OCI-LY7 (cell line): ENCODE results near the gene PLEKHG4. TPM values are rescaled to one million over a fixed set of nuclear protein-coding genes. Genes with fewer than 3 reads are reported as not detected.

Source experiments
- BruUV-seq: library from RNA; stranded (reverse); fragments of 400-500 nt; replicated peaks from 2 replicates; lab custom pipeline; 2021; lab: Mats Ljungman, UMichigan
- CTCF ChIA-PET: fragments of 300-600 bp; sonication (Branson Sonifier 250); formaldehyde crosslinking; loops from one replicate; lab custom pipeline; 2022; ENCODE audit warnings: antibody characterized with exemption; ENCODE audit not compliant: unreplicated experiment; lab: Charles Lee
- POLR2A ChIA-PET: fragments of 300-600 bp; sonication (Branson Sonifier 250); formaldehyde crosslinking; loops from one replicate; lab custom pipeline; 2022; ENCODE audit warnings: antibody characterized with exemption; lab: Charles Lee
- DNase-seq: peaks from one replicate; pipeline ENCODE4 v3.0.0-alpha.2; 2015; ENCODE audit warnings: low spot score
- H2AFZ ChIP-seq: fragments of 200-600 bp; sonication (generic), shearing (Covaris generic); 2 replicates; pipeline ENCODE4 v1.6.1; 2014; ENCODE audit warnings: mild to moderate bottlenecking, antibody characterized with exemption, low read length, moderate library complexity
- H3K27ac ChIP-seq: fragments of 200-600 bp; sonication (generic); 2 replicates; pipeline ENCODE4 v1.5.1; 2014; ENCODE audit warnings: mixed run types, low read depth, mild to moderate bottlenecking, moderate library complexity, low read length, inconsistent platforms; ENCODE audit not compliant: poor library complexity, severe bottlenecking
- H3K36me3 ChIP-seq: fragments of 200-600 bp; sonication (generic); 2 replicates; pipeline ENCODE4 v1.6.1; 2014; ENCODE audit warnings: mild to moderate bottlenecking, antibody characterized with exemption, low read length, moderate library complexity, mixed read lengths; ENCODE audit not compliant: insufficient read depth
- H3K4me1 ChIP-seq: fragments of 200-600 bp; sonication (generic); 2 replicates; pipeline ENCODE4 v1.5.1; 2014; ENCODE audit warnings: mild to moderate bottlenecking, low read length; ENCODE audit not compliant: insufficient read depth, poor library complexity, severe bottlenecking
- H3K4me2 ChIP-seq: fragments of 200-600 bp; sonication (generic); 2 replicates; pipeline ENCODE4 v1.6.1; 2014; ENCODE audit warnings: mild to moderate bottlenecking, low read length
- H3K4me3 ChIP-seq: fragments of 200-600 bp; sonication (generic); 2 replicates; pipeline ENCODE4 v1.5.1; 2014; ENCODE audit warnings: mild to moderate bottlenecking, low read depth, low read length; ENCODE audit not compliant: poor library complexity, severe bottlenecking
- H3K79me2 ChIP-seq: fragments of 200-600 bp; sonication (generic); 2 replicates; pipeline ENCODE4 v1.6.1; 2016; ENCODE audit warnings: low read depth, mild to moderate bottlenecking, low read length, moderate library complexity, mixed read lengths; ENCODE audit not compliant: insufficient read depth
- H3K9me2 ChIP-seq: fragments of 200-600 bp; sonication (generic); 2 replicates; pipeline ENCODE4 v1.6.1; 2016; ENCODE audit warnings: mild to moderate bottlenecking, low read length, mixed read lengths; ENCODE audit not compliant: insufficient read depth
- H3K9me3 ChIP-seq: fragments of 200-600 bp; sonication (generic); 2 replicates; pipeline ENCODE4 v1.6.1; 2014; ENCODE audit warnings: mild to moderate bottlenecking, mixed run types, low read length, mixed read lengths
- H4K20me1 ChIP-seq: fragments of 200-600 bp; sonication (generic); 2 replicates; pipeline ENCODE4 v1.6.1; 2014; ENCODE audit warnings: mild to moderate bottlenecking, antibody characterized with exemption, low read length, moderate library complexity, mixed read lengths; ENCODE audit not compliant: insufficient read depth
- EZH2phosphoT487 ChIP-seq: fragments of 200-600 bp; sonication (generic); IDR thresholded peaks from 2 replicates; pipeline ENCODE4 v1.6.1; 2018; ENCODE audit warnings: low read depth, borderline replicate concordance, mild to moderate bottlenecking, mixed run types, antibody characterized with exemption, low read length, moderate library complexity, mixed read lengths
- intact Hi-C: fragments of 100-400 bp; cut with micrococcal nuclease; formaldehyde crosslinking; loops from one replicate; pipeline ENCODE4 v1.10.0; 2022; ENCODE audit not compliant: unreplicated experiment
- total RNA-seq, 2 experiments: library from RNA; depleted of rRNA in 1 of 2; stranded (reverse); fragments of >200 nt in 1 of 2; shearing (Covaris generic) in 1 of 2; gene quantifications; 2 replicates each; pipeline ENCODE4 v1.2.3, GENCODE V29; 2014 to 2022
- TF ChIP-seq, protein P1 (sequence below): fragments of 200-600 bp; sonication (generic); conservative IDR thresholded peaks from 2 replicates; pipeline ENCODE4 v1.5.1; 2014; ENCODE audit warnings: mild to moderate bottlenecking, antibody characterized with exemption, low read length, moderate library complexity, mixed read lengths

Gene PLEKHG4
- total RNA-seq, 2 experiments from 2014 or later = 0.51 TPM; not detected in 1

DNA sequence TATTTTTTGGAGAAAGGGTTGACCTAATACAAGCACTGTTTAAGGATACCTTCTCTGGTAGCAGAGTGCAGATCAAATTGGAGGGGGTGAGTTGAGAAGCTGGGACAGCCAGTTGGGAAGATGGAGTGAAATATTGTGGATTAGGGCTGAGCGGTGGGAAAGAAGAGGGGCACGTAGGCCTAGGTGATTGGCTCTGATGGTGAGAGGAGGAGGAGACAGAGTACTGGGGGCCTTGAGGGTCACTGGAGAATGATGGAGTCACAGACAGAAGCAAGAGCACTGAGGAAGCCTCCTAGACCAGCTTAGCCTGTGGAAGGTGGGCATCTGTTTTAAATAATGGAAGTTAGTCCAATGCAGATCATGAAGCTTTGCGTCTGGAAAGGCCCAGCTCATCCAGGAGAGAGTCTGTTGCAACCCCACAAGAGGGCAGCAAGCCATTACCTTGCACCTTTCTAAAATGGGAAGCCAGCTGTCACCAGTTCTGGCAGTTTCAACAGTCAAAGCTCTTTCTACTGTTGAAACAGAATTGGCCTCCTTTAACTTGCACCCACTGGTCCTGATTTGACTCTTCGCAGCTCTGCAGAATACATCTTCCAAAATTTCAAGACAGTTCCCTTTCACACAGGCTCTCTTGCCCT lies 18.8 kb upstream of the PLEKHG4 start:
- no TSS peak for BruUV-seq
- ChIA-PET POLR2A (interaction anchor here (0.6 to 1.2 kb wide), 5 partner anchors 12 to 141 kb away, joined by 3 to 7 read pairs (median 4); partner anchors contain the start of gene SLC9A5), CTCF (interaction anchor here (0.9 to 1.7 kb wide), 3 partner anchors 71 to 167 kb away, joined by 3 to 10 read pairs (median 4); no protein-coding TSS in a partner anchor)
- Histone ChIP-seq H3K4me2 (0 out of 2 replicates have a peak overlapping the region, but pooled peaks have one; percentile 19), H3K27ac (no peak overlapping the region), H2AFZ (peak overlapping the region; percentile 8; the same call in 1 of the 2 replicates), H4K20me1 (no peaks in the 10 kb centered on the region), H3K4me1 (peaks cover 5% of the 10 kb centered on the region), H3K9me3 (no peaks in the 10 kb centered on the region), H3K79me2 (no peaks in the 10 kb centered on the region), H3K4me3 (no peak overlapping the region), H3K9me2 (no peaks in the 10 kb centered on the region), H3K36me3 (no peaks in the 10 kb centered on the region)
- TF ChIP-seq, protein P1, sequence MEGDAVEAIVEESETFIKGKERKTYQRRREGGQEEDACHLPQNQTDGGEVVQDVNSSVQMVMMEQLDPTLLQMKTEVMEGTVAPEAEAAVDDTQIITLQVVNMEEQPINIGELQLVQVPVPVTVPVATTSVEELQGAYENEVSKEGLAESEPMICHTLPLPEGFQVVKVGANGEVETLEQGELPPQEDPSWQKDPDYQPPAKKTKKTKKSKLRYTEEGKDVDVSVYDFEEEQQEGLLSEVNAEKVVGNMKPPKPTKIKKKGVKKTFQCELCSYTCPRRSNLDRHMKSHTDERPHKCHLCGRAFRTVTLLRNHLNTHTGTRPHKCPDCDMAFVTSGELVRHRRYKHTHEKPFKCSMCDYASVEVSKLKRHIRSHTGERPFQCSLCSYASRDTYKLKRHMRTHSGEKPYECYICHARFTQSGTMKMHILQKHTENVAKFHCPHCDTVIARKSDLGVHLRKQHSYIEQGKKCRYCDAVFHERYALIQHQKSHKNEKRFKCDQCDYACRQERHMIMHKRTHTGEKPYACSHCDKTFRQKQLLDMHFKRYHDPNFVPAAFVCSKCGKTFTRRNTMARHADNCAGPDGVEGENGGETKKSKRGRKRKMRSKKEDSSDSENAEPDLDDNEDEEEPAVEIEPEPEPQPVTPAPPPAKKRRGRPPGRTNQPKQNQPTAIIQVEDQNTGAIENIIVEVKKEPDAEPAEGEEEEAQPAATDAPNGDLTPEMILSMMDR = peak; percentile 84
- no peak for TF ChIP-seq EZH2phosphoT487
- DNase-seq = peak; percentile 77
- intact Hi-C loops = loop anchor here (1.0 to 5.0 kb wide), 3 partner anchors 78 to 207 kb away; no protein-coding TSS in a partner anchor

DNA sequence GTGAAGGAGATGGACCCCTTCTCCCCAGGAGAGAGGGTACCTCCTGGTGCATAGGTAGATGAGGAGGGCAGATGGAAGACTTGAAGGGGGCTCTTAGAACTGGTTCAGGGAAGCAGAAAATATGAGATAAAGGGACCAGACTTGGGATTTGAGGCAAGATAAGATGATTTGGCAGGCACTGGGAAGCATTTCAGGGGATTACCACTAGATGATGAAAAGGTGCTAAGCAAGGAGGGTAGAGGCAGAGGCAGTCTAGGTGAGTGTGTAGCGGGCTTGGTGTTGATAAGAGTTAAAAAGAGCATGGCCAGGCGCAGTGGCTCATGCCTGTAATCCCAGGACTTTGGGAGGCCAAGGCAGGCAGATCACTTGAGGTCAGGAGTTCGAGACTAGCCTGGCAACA lies 16.1 kb upstream of the PLEKHG4 start:
- Histone ChIP-seq H4K20me1 (no peaks in the 10 kb centered on the region), H2AFZ (no peak overlapping the region), H3K79me2 (no peaks in the 10 kb centered on the region), H3K4me3 (no peak overlapping the region), H3K36me3 (no peaks in the 10 kb centered on the region), H3K4me2 (no peak overlapping the region), H3K9me2 (no peaks in the 10 kb centered on the region), H3K27ac (no peak overlapping the region), H3K9me3 (no peaks in the 10 kb centered on the region), H3K4me1 (peaks cover 5% of the 10 kb centered on the region)
- ChIA-PET CTCF (no interaction called here), POLR2A (no interaction called here)
- intact Hi-C loops = loop anchor here (5.0 kb wide), 1 partner anchor 204 kb away; no protein-coding TSS in a partner anchor
- TF ChIP-seq EZH2phosphoT487 = no peak
- no peak for DNase-seq
- BruUV-seq = no TSS peak

DNA sequence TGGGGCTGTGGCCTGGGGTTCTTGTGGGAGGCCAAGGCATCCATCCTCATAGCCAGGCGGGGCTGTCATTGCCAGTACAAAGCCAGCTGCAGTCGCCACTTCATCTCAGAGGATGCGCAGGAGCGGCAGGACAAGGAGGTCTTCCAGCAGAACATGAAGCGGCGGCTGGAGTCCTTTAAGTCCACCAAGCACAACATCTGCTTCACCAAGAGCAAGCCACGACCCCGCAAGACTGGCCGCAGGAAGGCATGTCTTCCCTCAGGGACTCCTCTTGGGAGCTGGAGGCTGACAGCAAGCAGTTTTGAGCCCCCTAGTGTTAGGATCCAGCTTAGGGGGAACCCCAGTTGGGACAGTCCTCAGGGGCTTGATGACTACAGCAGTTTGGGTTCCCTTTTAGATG lies 15.1 kb upstream of the PLEKHG4 start:
- intact Hi-C loops = loop anchor here (5.0 kb wide), 1 partner anchor 203 kb away; no protein-coding TSS in a partner anchor

More for the DNA sequence above, 15.1 kb upstream of the PLEKHG4 start:
- H3K36me3 ChIP-seq = no peaks in the 10 kb centered on the region
- DNase-seq = no peak
- no peaks in the 10 kb centered on the region for H4K20me1 ChIP-seq
- H3K27ac ChIP-seq = no peak overlapping the region
- ChIA-PET CTCF (interaction anchor here (1.0 kb wide), 1 partner anchor 21 kb away, joined by 3 read pairs; no protein-coding TSS in a partner anchor), POLR2A (no interaction called here)
- peaks cover 5% of the 10 kb centered on the region for H3K4me1 ChIP-seq
- no peak overlapping the region for H3K4me3 ChIP-seq
- no TSS peak for BruUV-seq
- H2AFZ ChIP-seq = no peak overlapping the region
- H3K9me2 ChIP-seq = no peaks in the 10 kb centered on the region
- H3K79me2 ChIP-seq = no peaks in the 10 kb centered on the region
- H3K4me2 ChIP-seq = no peak overlapping the region
- H3K9me3 ChIP-seq = no peaks in the 10 kb centered on the region
- no peak for TF ChIP-seq EZH2phosphoT487
- TF ChIP-seq, protein P1 = peak; percentile 48; the same call in 1 of the 2 replicates
